Smooth muscle cell (in vitro differentiated cells): ENCODE measurements around the gene HPGD. TPM values are rescaled to one million over a fixed set of nuclear protein-coding genes. Genes with fewer than 3 reads are reported as not detected.

Source experiments
- DNase-seq: peaks from one replicate; lab custom pipeline; 2025; ENCODE audit not compliant: unreplicated experiment; lab: John Stamatoyannopoulos, UW
- H2AFZ ChIP-seq: fragments of 200-600 bp; sonication (generic); 2 replicates; pipeline ENCODE4 v1.6.0; 2016; ENCODE audit warnings: antibody characterized with exemption, low read depth, mild to moderate bottlenecking
- H3F3A ChIP-seq: fragments of 200-600 bp; sonication (generic); 2 replicates; pipeline ENCODE4 v1.6.0; 2017; ENCODE audit warnings: antibody characterized with exemption, low read depth
- H3K27ac ChIP-seq: fragments of 200-600 bp; sonication (generic); 2 replicates; pipeline ENCODE4 v1.5.1; 2016; ENCODE audit warnings: low read depth, mild to moderate bottlenecking
- H3K27me3 ChIP-seq: fragments of 200-600 bp; sonication (generic); 2 replicates; pipeline ENCODE4 v1.6.1; 2016; ENCODE audit warnings: low read depth, mild to moderate bottlenecking
- H3K36me3 ChIP-seq: fragments of 200-600 bp; sonication (generic); 2 replicates; pipeline ENCODE4 v1.5.1; 2016; ENCODE audit warnings: low read depth
- H3K4me1 ChIP-seq: fragments of 200-600 bp; sonication (generic); 2 replicates; pipeline ENCODE4 v1.5.1; 2016; ENCODE audit warnings: low read depth
- H3K4me2 ChIP-seq: fragments of 200-600 bp; sonication (generic); 2 replicates; pipeline ENCODE4 v1.6.0; 2016; ENCODE audit warnings: mild to moderate bottlenecking
- H3K4me3 ChIP-seq: fragments of 200-600 bp; sonication (generic); 2 replicates; pipeline ENCODE4 v1.5.1; 2016; ENCODE audit warnings: mild to moderate bottlenecking
- H3K79me2 ChIP-seq: fragments of 200-600 bp; sonication (generic); 2 replicates; pipeline ENCODE4 v1.6.0; 2016; ENCODE audit warnings: low read depth, mild to moderate bottlenecking
- H3K9ac ChIP-seq: fragments of 200-600 bp; sonication (generic); 2 replicates; pipeline ENCODE4 v1.6.0; 2016; ENCODE audit warnings: low read depth
- H3K9me3 ChIP-seq: fragments of 200-600 bp; sonication (generic); replicated peaks from 2 replicates; pipeline ENCODE4 v1.5.1; 2016; ENCODE audit warnings: low read depth
- H4K20me1 ChIP-seq: fragments of 200-600 bp; sonication (generic); 2 replicates; pipeline ENCODE4 v1.6.0; 2016; ENCODE audit warnings: low read depth
- CTCF ChIP-seq: fragments of 200-600 bp; sonication (generic); IDR thresholded peaks from 2 replicates; pipeline ENCODE4 v1.5.1; 2017; ENCODE audit warnings: borderline replicate concordance, mild to moderate bottlenecking, antibody characterized with exemption; ENCODE audit not compliant: insufficient read depth, poor library complexity, severe bottlenecking
- WGBS: methylation state at CpG from one replicate; pipeline ENCODE4 v1.1.7; 2016; ENCODE audit warnings: low lambda C conversion rate; 5-methylcytosine and 5-hydroxymethylcytosine counted together
- polyA plus RNA-seq: library from polyadenylated mRNA; unstranded; fragments of >200 nt; fragmentation: Nextera tagmentation; extraction: Ambion mirVana; gene quantifications from 2 replicates; pipeline ENCODE4 v1.2.1, GENCODE V29; 2016
- total RNA-seq: library from RNA; depleted of rRNA; stranded (reverse); fragments of >200 nt; gene quantifications from 2 replicates; pipeline ENCODE4 v1.2.3, GENCODE V29; 2014

HPGD gene
- total and polyA plus RNA-seq, 2 experiments from 2014 or later, result 0.97 to 20.0 TPM

- no peaks in the 10 kb centered on the region for H3K4me1 ChIP-seq
- H3K36me3 ChIP-seq, result no peaks in the 10 kb centered on the region
- DNase-seq, result no peak
- TF ChIP-seq CTCF, result no peak
- H3F3A ChIP-seq, result no peaks in the 10 kb centered on the region
- WGBS, result 93% methylated on average over 1 of the region's 1 CpG
- H4K20me1 ChIP-seq, result no peaks in the 10 kb centered on the region
- H3K27ac ChIP-seq, result no peak overlapping the region
- H3K79me2 ChIP-seq, result no peaks in the 10 kb centered on the region
- H3K4me3 ChIP-seq, result no peak overlapping the region
- H3K27me3 ChIP-seq, result peaks cover 19% of the 10 kb centered on the region
- no peak overlapping the region for H3K4me2 ChIP-seq
- H2AFZ ChIP-seq, result no peak overlapping the region
- no peak overlapping the region for H3K9ac ChIP-seq
- no peaks in the 10 kb centered on the region for H3K9me3 ChIP-seq
Observed at GRCh38 chr4:174517502-174518445, 4.5 kb downstream of the HPGD start.

- no peak for DNase-seq
- H3K79me2 ChIP-seq, result no peaks in the 10 kb centered on the region
- H3F3A ChIP-seq, result no peaks in the 10 kb centered on the region
- no peak overlapping the region for H2AFZ ChIP-seq
- H3K9me3 ChIP-seq, result no peaks in the 10 kb centered on the region
- H3K4me2 ChIP-seq, result no peak overlapping the region
- H3K36me3 ChIP-seq, result no peaks in the 10 kb centered on the region
- no peaks in the 10 kb centered on the region for H3K4me1 ChIP-seq
- TF ChIP-seq CTCF, result no peak
- WGBS, result 89% methylated on average over 1 of the region's 1 CpG
- H3K9ac ChIP-seq, result no peak overlapping the region
- peaks cover 9% of the 10 kb centered on the region for H3K27me3 ChIP-seq
- H3K4me3 ChIP-seq, result no peak overlapping the region
- no peaks in the 10 kb centered on the region for H4K20me1 ChIP-seq
- no peak overlapping the region for H3K27ac ChIP-seq
Observed at GRCh38 chr4:174516794-174517193, 5.5 kb downstream of the HPGD start.

- no peak overlapping the region for H2AFZ ChIP-seq
- H3K9me3 ChIP-seq, result no peaks in the 10 kb centered on the region
- no peaks in the 10 kb centered on the region for H3K36me3 ChIP-seq
- DNase-seq, result no peak
- no peak overlapping the region for H3K9ac ChIP-seq
- H4K20me1 ChIP-seq, result no peaks in the 10 kb centered on the region
- H3K27me3 ChIP-seq, result peaks cover 5% of the 10 kb centered on the region
- H3K27ac ChIP-seq, result no peak overlapping the region
- no peaks in the 10 kb centered on the region for H3K79me2 ChIP-seq
- H3K4me3 ChIP-seq, result no peak overlapping the region
- H3K4me1 ChIP-seq, result no peaks in the 10 kb centered on the region
- no peaks in the 10 kb centered on the region for H3F3A ChIP-seq
- TF ChIP-seq CTCF, result no peak
- 85% methylated on average over 1 of the region's 1 CpG for WGBS
- no peak overlapping the region for H3K4me2 ChIP-seq
Observed at GRCh38 chr4:174516345-174516744, 5.9 kb downstream of the HPGD start.
